Lower leg skin (tissue), 4 donors: Measurements from ENCODE around the gene DNMT3B. TPM values are rescaled to one million over a fixed set of nuclear protein-coding genes. Genes with fewer than 3 reads are reported as not detected.

ENCODE experiments used
- DNase-seq, 2 donors: peaks; one replicate each; pipeline ENCODE4 v3.0.0-alpha.2; 2019; ENCODE audit warnings: low spot score in 2 of 2
- H3K4me3 ChIP-seq: fragments of 200-600 bp; sonication (generic); 2 replicates; pipeline ENCODE4 v1.5.1; 2017; ENCODE audit warnings: mild to moderate bottlenecking, low read depth; ENCODE audit not compliant: poor library complexity, severe bottlenecking
- CTCF ChIP-seq, 3 donors: fragments of 450-650 bp; IDR thresholded peaks; one replicate each; pipeline ENCODE4 v1.5.1; 2016; ENCODE audit warnings: antibody characterized with exemption in 3 of 3, mild to moderate bottlenecking in 3 of 3, moderate library complexity in 2 of 3
- POLR2A ChIP-seq, 2 donors: fragments of 450-650 bp; IDR thresholded peaks; one replicate each; pipeline ENCODE4 v1.6.1; 2016 to 2017; ENCODE audit warnings: antibody characterized with exemption in 2 of 2, mild to moderate bottlenecking in 1 of 2, moderate library complexity in 1 of 2
- WGBS, 2 donors: methylation state at CpG; one replicate each; pipeline ENCODE4 v1.1.5; 2018; 5-methylcytosine and 5-hydroxymethylcytosine counted together
- intact Hi-C: fragments of 100-400 bp; cut with DNase I; formaldehyde crosslinking; loops from one replicate; pipeline ENCODE4 v1.15.0; 2023; ENCODE audit warnings: low total_unique reads
- total RNA-seq, 4 donors: library from RNA; depleted of rRNA; stranded (reverse); fragments of >200 nt; gene quantifications; one replicate each; pipeline ENCODE4 v1.1.0, GENCODE V29; 2016

Gene DNMT3B
- total RNA-seq, 4 donors from 2014 or later, result 2.0 to 3.4 (median 2.7) TPM

GRCh38 chr20:32749914-32750637, 12.1 kb upstream of the DNMT3B start:
- no peak overlapping the region for H3K4me3 ChIP-seq
- intact Hi-C loops, result no loop called here
- no peak for DNase-seq
- TF ChIP-seq CTCF (IDR thresholded peaks at IDR 0.05), result no peak
- TF ChIP-seq POLR2A (IDR thresholded peaks at IDR 0.05), result no peak
- 71 to 82% methylated on average over 11 of the region's 11 CpGs for WGBS, 2 donors

GRCh38 chr20:32751293-32751692, 10.9 kb upstream of the DNMT3B start:
- intact Hi-C loops, result no loop called here
- H3K4me3 ChIP-seq, result no peak overlapping the region
- no peak for DNase-seq
- no peak for TF ChIP-seq CTCF (IDR thresholded peaks at IDR 0.05)
- no peak for TF ChIP-seq POLR2A (IDR thresholded peaks at IDR 0.05)

GRCh38 chr20:32751702-32752457, 10.3 kb upstream of the DNMT3B start:
- intact Hi-C loops, result no loop called here
- TF ChIP-seq POLR2A (IDR thresholded peaks at IDR 0.05) (no peak), CTCF (IDR thresholded peaks at IDR 0.05) (no peak)
- no peak overlapping the region for H3K4me3 ChIP-seq
- 91 to 93% methylated on average over 6 of the region's 6 CpGs for WGBS, 2 donors
- no peak for DNase-seq

GRCh38 chr20:32752458-32753250, 9.5 kb upstream of the DNMT3B start:
- DNase-seq, result no peak
- TF ChIP-seq CTCF (IDR thresholded peaks at IDR 0.05) (no peak), POLR2A (IDR thresholded peaks at IDR 0.05) (no peak)
- no peak overlapping the region for H3K4me3 ChIP-seq
- intact Hi-C loops, result no loop called here
- WGBS, 2 donors, result 69% methylated on average over 10 of the region's 10 CpGs

GRCh38 chr20:32753731-32754130, 8.5 kb upstream of the DNMT3B start:
- intact Hi-C loops, result no loop called here
- H3K4me3 ChIP-seq, result no peak overlapping the region
- no peak for TF ChIP-seq POLR2A (IDR thresholded peaks at IDR 0.05)
- TF ChIP-seq CTCF (IDR thresholded peaks at IDR 0.05), result no peak
- DNase-seq, result no peak
- whole genome bisulfite sequencing, 2 donors, result 75 to 81% methylated on average over 4 of the region's 4 CpGs
